Measurements from ENCODE around the gene OSBPL6.

Gene OSBPL6

GRCh38 chr2:178211460-178211859 lies 17.1 kb downstream of the OSBPL6 start:
- TF ChIP-seq CTCF (IDR thresholded peaks at IDR 0.05) (no peak), ZFX (IDR thresholded peaks at IDR 0.05; ENCODE audit: borderline replicate concordance) (no peak)
- no peak overlapping the region for H3K27ac ChIP-seq

GRCh38 chr2:178211943-178212342 lies 17.6 kb downstream of the OSBPL6 start:
- H3K27ac ChIP-seq, result no peak overlapping the region
- TF ChIP-seq ZFX (IDR thresholded peaks at IDR 0.05; ENCODE audit: borderline replicate concordance) (no peak), CTCF (IDR thresholded peaks at IDR 0.05) (no peak)

GRCh38 chr2:178213991-178214390 lies 19.7 kb downstream of the OSBPL6 start:
- TF ChIP-seq CTCF (IDR thresholded peaks at IDR 0.05) (no peak), ZFX (IDR thresholded peaks at IDR 0.05; ENCODE audit: borderline replicate concordance) (no peak)
- no peak overlapping the region for H3K27ac ChIP-seq

- no peak for TF ChIP-seq CTCF (IDR thresholded peaks at IDR 0.05)
- no peak for TF ChIP-seq ZFX (IDR thresholded peaks at IDR 0.05; ENCODE audit: borderline replicate concordance)
- H3K27ac ChIP-seq, result no peak overlapping the region
Observed at GRCh38 chr2:178219247-178219646, 24.9 kb downstream of the OSBPL6 start.

- no peak overlapping the region for H3K27ac ChIP-seq
- no peak for TF ChIP-seq ZFX (IDR thresholded peaks at IDR 0.05; ENCODE audit: borderline replicate concordance)
- no peak for TF ChIP-seq CTCF (IDR thresholded peaks at IDR 0.05)
Observed at GRCh38 chr2:178220814-178221213, 26.5 kb downstream of the OSBPL6 start.

- TF ChIP-seq CTCF (IDR thresholded peaks at IDR 0.05) (no peak), ZFX (IDR thresholded peaks at IDR 0.05; ENCODE audit: borderline replicate concordance) (no peak)
- no peak overlapping the region for H3K27ac ChIP-seq
Observed at GRCh38 chr2:178221556-178221955, 27.2 kb downstream of the OSBPL6 start.

GRCh38 chr2:178223806-178224205 lies 29.5 kb downstream of the OSBPL6 start:
- no peak for TF ChIP-seq CTCF (IDR thresholded peaks at IDR 0.05)
- no peak overlapping the region for H3K27ac ChIP-seq

Measured in 22Rv1 (cell line).